Activated CD8-positive, alpha-beta memory T cell treated with anti-CD3 and anti-CD28 coated beads, Interleukin-2, amount 50 U/mL, for 1 hour (primary cell): ENCODE measurements around the gene NMT2.

ENCODE experiments used
- DNase-seq: peaks from one replicate; pipeline ENCODE4 v3.0.0-alpha.2; 2020; ENCODE audit errors: extremely low read depth

NMT2 gene

GRCh38 chr10:15092855-15093408 lies 75.6 kb downstream of the NMT2 start:
- no peak for DNase-seq

- DNase-seq = no peak
These were observed 77.1 kb downstream of the NMT2 start for GRCh38 chr10:15091418-15091817.

DNA sequence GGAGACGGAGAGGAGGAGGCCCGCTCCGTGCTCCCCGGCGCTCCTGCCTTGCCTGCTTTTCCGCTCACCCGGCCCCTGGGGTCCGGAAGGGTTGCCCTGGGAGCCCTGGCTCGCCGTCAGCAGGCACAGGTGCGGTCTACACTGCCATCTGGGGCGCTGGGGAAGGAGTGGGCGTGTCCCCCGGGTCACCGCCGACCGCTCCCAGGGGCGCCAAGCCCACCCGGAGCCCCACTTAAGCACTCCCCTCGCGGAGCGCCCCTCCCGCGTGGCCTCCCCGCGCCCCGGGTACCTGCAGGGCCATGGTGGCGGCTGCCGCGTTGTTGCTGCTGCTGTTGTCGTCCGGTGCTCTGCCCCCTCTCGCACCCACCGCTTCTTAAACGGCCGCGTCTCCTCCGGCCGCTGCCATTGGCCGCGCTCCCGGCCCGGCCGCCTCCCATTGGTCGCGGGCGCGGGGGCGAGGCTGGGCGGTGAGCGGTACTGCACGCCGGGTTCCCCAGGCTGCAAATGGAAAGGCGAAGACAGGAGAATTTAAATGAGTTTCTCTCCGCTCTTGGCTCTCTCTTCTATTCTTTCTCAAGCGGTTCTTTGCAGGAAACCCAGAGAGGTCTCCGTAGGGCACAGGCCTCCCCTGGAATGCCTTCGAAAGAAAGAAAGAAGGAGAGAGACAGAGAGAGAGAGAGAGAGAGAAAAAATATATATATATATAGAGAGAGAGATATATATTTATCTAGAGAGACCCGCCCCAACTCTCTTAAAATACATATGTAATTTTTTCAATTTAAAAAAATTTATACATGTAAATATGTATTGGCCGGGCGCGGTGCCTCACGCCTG lies 79.8 kb downstream of the NMT2 start, which contains the start of gene ACBD7:
Gene ACBD7 (minus strand): TSS at position 349 of the 834 bp plus-strand sequence. CDS start 48 bp downstream, at position 301.
- peak; percentile 31 for DNase-seq

GRCh38 chr10:15084502-15084922 lies 84.0 kb downstream of the NMT2 start:
- DNase-seq = no peak

- DNase-seq = no peak
These were observed 84.6 kb downstream of the NMT2 start for GRCh38 chr10:15083674-15084501.

GRCh38 chr10:15075421-15075820 lies 93.1 kb downstream of the NMT2 start:
- DNase-seq = no peak

DNA sequence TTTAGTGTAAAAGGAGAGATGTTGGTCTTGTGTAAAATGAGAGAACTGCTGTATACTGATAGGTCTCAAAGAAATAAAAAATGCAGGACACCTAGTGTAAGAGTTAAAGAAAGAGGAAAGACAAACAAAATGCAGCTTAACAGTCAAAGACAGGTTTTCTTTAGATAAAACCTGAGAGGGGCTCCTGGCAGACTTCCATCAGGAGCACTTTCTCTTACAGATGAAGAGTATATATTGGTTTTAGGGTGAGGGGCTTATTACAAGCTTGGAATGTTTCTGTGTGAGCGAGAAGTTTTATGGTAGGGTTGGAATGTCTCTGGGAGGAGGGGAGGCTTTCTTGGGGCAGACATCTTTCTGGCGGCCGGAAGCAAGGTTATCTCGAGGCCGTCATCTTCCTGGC lies 96.1 kb downstream of the NMT2 start:
- no peak for DNase-seq

DNA sequence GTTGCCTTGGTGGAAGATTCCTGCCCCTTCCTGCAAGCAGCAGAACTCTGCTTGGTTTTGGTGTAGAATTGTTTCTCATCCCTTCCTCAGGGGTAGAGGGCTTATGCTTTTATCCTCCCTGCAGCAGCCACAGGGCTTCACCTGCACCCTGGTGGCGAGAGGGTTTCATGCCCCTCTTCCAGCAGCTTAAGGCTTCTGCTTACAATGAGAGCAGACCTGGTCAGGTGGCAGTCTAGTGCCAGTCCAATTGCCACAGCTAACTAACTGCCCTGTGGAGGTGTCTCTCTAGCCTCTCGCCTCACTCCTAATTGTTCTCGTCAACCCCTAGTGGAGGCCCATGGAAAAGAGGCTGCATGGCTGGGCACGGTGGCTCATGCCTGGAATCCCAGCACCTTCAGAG lies 99.3 kb downstream of the NMT2 start:
- DNase-seq = no peak

DNA sequence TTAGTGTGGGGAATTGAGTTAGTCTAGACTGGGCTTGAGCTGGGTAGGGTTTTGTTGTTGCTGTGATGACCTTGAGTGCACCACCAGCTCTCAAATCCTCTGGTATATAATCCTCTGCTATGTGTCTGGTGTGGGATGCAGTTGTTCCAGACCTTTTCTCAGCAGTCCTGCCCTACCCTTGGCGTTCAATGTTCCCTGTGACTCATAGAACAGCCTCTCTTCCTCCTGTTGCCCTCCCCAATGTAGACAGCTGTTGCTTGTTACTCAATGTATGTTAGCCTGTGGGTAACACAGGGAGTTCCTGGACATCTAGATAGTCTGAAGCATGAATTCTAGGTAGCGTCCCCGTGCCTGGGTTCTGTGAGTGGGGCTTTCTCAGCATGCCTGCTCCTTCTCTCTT lies 99.7 kb downstream of the NMT2 start:
- no peak for DNase-seq

GRCh38 chr10:15067154-15067553 lies 101.3 kb downstream of the NMT2 start:
- no peak for DNase-seq

DNA sequence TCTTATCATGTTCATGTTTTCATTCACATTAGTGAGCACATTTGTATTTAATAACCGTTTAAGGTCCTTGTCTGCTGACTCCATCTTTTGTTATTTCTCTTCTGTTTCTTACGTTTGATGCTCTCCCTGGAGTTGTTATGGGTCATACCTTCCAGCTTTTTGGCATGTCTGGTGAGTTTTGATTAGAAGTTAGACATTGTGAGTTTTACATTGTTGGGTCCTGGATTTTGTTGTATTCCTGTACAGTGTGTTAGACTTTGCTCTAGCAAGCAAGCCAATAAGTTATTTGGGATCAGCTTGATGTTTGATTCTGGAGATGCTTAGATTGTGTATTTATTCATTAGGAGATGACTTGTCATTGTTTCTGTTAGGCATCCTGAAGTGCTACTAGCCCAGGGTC lies 107.9 kb downstream of the NMT2 start:
- no peak for DNase-seq

GRCh38 chr10:15059914-15060313 lies 108.6 kb downstream of the NMT2 start:
- DNase-seq = no peak

DNA sequence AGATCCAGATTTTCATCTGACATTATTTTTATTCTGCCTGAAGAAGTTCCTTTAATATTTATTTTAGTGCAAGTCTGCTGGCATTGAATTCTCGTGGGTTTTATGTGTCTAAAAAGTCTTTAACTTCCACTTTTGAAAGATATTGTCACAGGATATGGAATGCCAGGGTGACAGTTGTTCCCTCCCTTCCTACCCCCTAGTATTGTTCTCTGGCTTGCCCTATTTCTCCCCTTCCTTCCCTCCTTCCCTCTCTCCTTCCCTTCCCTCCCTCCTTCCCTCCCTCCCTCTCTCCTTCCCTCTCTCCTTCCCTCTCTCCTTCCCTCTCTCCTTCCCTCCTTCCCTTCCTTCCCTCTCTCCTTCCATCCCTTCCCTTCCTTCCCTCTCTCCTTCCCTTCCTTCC lies 109.8 kb downstream of the NMT2 start:
- no peak for DNase-seq
